NCI-H1417 (cell line): ENCODE data around the gene EFHD2.
A peak's percentile ranks its signal among the peaks of the same experiment; 100 is the strongest.
"Not testable (repeated sequence)": the region's sequence is repeated elsewhere in the genome, so short reads cannot be mapped to it uniquely, and the experiment has no call there.

ENCODE experiments used
- DNase-seq, 3 experiments: peaks; one replicate each; lab custom pipeline; 2025; lab: John Stamatoyannopoulos, UW

The EFHD2 gene

GRCh38 chr1:15388201-15388880, 21.3 kb upstream of the EFHD2 start:
- DNase-seq = no peak

GRCh38 chr1:15389828-15390227, 19.9 kb upstream of the EFHD2 start:
- not testable (repeated sequence) for DNase-seq

- no peak for DNase-seq
Observed at GRCh38 chr1:15390667-15391066, 19.0 kb upstream of the EFHD2 start.

GRCh38 chr1:15391366-15391765, 18.3 kb upstream of the EFHD2 start:
- no peak for DNase-seq

GRCh38 chr1:15393475-15394257, 16.0 kb upstream of the EFHD2 start:
- DNase-seq = no peak

- DNase-seq = no peak
Observed at GRCh38 chr1:15394258-15394690, 15.4 kb upstream of the EFHD2 start.

GRCh38 chr1:15397236-15397635, 12.5 kb upstream of the EFHD2 start:
- DNase-seq = no peak

- DNase-seq = no peak
Observed at GRCh38 chr1:15399710-15400109, 10.0 kb upstream of the EFHD2 start.

GRCh38 chr1:15400627-15401026, 9.1 kb upstream of the EFHD2 start:
- peak; percentile 16 to 74 (median 44) for DNase-seq

- no peak for DNase-seq
Observed at GRCh38 chr1:15401391-15402055, 8.2 kb upstream of the EFHD2 start.

- DNase-seq = no peak
Observed at GRCh38 chr1:15402809-15403450, 6.8 kb upstream of the EFHD2 start.

GRCh38 chr1:15403962-15404580, 5.6 kb upstream of the EFHD2 start:
- DNase-seq = no peak

- no peak for DNase-seq
Observed at GRCh38 chr1:15405106-15405850, 4.4 kb upstream of the EFHD2 start.

- DNase-seq = no peak
Observed at GRCh38 chr1:15406614-15407559, 2.8 kb upstream of the EFHD2 start.

GRCh38 chr1:15407580-15407979, 2.1 kb upstream of the EFHD2 start:
- DNase-seq = no peak

- DNase-seq = peak in 1 of 3 experiments; percentile 53
Observed at GRCh38 chr1:15408890-15409387, 749 bp upstream of the EFHD2 start.

GRCh38 chr1:15410223-15410883, 665 bp downstream of the EFHD2 start:
- peak in 2 of 3 experiments; percentile 27 to 46 for DNase-seq

GRCh38 chr1:15410884-15411245, 1.2 kb downstream of the EFHD2 start:
- DNase-seq = no peak

GRCh38 chr1:15411593-15412137, 2.0 kb downstream of the EFHD2 start:
- no peak for DNase-seq
